Measurements from ENCODE around the gene MTA1. TPM values are rescaled to one million over a fixed set of nuclear protein-coding genes. Genes with fewer than 3 reads are reported as not detected.

The MTA1 gene
- 55.7 to 86.3 TPM (median 79.1 TPM) in 5 replicates for total RNA-seq (2022; extraction: Qiagen RNA extraction)

GRCh38 chr14:105419195-105420091 is at the start of gene MTA1:
TSS of gene MTA1 (plus strand) at chr14:105419827. CDS start at chr14:105420036, 209 bp downstream.

GRCh38 chr14:105398044-105398725 is 21.4 kb upstream of the MTA1 start, which contains the start of gene TEX22:
TSS of gene TEX22 (plus strand) at chr14:105398538. CDS start at chr14:105399341, 803 bp downstream.

DNA sequence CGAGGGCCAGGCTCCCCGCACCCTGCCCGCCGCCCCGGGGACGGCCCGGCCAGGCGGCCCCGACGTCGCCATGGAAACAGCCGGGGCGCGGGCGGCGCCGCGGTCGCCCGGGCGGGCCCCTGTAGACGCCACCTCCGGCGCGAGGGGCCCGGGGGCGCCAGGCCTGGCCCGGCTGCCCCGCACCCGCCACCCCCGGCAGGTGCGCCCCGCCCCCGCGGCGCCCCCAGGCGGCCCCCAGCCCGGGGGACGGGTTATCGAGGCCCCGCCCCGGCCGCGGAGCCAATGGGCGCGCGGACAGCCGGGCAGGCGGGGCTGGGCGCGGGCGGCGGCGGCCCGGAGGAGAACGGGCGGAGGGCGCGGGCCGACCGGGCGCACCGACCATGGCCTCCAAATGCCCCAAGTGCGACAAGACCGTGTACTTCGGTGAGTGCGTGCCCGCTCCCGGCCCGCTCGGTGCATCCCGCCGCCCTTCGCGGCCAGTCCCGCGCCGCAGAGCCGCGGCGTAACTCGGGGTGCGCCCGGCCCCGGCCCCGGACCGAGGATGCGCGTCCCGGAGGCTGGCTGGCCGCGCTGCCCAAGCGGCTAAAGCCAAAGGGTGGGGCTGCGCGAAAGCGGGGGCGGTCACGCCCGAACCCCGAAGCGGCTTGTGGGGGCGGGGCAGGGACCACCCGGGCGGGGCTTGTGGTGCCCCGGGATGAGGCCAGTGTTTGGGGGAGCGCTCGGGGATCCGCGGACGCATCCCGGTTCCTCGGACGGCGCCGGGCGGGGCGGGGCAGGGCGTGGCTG is 55.0 kb downstream of the MTA1 start, which contains the start of gene CRIP2:
Gene CRIP2, plus strand, starts transcription at position 339 of the 786 bp plus-strand sequence. Its CDS starts 42 bp downstream, at position 381.

DNA sequence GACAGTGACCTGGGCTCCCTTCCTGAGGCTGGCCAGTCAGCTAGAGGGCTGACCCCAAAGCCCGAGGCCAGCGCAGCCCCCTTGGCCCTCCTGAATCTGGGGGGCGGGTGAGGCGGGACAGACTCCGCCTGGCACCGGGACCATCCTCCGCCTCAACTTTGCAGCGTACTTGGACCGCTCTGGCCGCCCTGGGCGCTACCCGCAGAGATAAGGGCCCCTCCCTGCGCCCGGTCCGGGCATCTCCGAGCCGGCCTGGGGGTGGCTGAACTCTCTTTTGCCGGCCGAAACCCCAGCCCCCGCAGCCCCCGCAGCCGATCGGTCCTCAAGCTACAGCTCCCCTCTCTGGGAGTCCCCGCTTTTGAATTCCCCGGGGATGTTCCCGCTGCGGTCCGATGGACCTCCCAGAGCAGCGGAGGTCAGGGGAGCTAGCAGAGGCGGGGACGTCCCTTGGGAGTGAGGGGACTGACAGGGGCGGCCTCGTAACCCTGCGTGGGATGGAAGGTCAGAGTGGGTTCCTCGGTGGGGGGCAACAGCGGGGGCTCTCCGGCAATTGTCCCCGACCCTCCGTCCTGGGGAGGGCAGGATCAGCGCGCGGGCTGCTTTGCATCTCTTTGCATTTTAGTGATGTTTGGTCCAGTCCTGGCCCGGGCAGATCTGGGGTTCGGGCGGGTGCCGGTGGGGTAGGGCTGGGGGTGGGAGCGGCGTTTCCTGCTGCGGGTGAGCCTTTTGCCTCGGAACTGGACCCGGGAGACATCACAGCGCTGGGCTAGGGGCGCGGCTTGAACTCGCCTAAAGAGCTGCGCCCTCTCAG is 66.7 kb downstream of the MTA1 start, which contains the start of gene CRIP1:
Gene CRIP1, plus strand, starts transcription at position 724 of the 811 bp plus-strand sequence. CDS start 374 bp downstream, outside the sequence.

DNA sequence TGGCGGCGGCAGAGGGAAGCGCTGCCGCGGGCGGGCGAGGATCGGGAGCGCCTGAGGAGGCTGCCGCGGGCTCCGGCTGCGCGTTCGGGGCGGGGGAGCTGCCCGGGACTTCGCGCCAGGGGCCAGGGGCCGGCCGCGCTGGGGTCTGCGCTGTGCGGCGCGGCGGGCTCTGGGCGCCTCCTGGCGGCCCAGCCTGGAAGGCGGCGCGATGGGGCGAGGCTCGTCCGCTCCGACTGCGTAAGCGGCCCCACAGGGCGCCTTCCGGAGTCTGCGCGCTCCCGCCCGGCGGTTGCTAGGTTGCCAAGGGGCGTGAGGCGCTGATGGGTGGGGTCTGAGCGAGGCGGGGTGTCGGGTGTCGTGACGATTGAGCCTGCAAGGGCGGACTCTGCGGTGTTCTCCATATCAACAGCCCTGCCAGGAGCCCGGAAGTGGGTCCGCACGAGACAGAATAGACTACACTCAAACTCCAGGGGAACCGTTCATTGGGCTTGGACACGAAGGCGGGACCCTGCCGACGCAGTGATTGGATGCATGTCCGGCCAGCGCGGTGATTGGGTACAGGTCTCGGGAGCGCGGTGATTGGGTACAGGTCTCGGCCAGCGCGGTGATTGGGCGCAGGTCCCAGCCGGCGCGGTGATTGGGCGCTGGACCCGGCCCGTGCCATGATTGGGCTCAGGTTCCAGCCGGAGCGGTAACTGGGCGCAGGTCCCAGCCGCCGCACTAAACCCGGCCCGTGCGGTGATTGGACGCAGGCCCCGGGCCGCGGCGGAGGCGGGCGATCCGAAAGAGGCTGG is 71.1 kb downstream of the MTA1 start, which contains the start of gene TEDC1:
Gene TEDC1, plus strand, starts transcription at position 675 of the 794 bp plus-strand sequence. CDS start 130 bp downstream, outside the sequence.

Other genes with a start within 250 kb of the MTA1 start
- 23.7 to 50.5 TPM (median 41.5 TPM) in 5 replicates for gene NUDT14, start 238.5 kb upstream of the MTA1 start, total RNA-seq (2022; extraction: Qiagen RNA extraction)
- gene BTBD6, start 171.3 kb upstream of the MTA1 start, total RNA-seq (2022; extraction: Qiagen RNA extraction): 29.1 to 47.9 TPM (median 41.7 TPM) in 5 replicates
- gene BRF1, start 118.8 kb upstream of the MTA1 start, total RNA-seq (2022; extraction: Qiagen RNA extraction): 23.3 to 30.1 TPM (median 28.2 TPM) in 5 replicates
- 18.1 to 28.8 TPM (median 27.3 TPM) in 5 replicates for gene PACS2, start 105.1 kb upstream of the MTA1 start, total RNA-seq (2022; extraction: Qiagen RNA extraction)
- 0.13 to 0.53 TPM (median 0.16 TPM) in 5 replicates for gene TEX22, start 21.3 kb upstream of the MTA1 start, total RNA-seq (2022; extraction: Qiagen RNA extraction)
- 112 to 211 TPM (median 199 TPM) in 5 replicates for gene CRIP2, start 55.0 kb downstream of the MTA1 start, total RNA-seq (2022; extraction: Qiagen RNA extraction)
- gene CRIP1, start 67.1 kb downstream of the MTA1 start, total RNA-seq (2022; extraction: Qiagen RNA extraction): 1,786 to 1,947 TPM (median 1,895 TPM) in 5 replicates
- 29.4 to 53.0 TPM (median 43.2 TPM) in 5 replicates for gene TEDC1, start 71.4 kb downstream of the MTA1 start, total RNA-seq (2022; extraction: Qiagen RNA extraction)
- 4.7 to 10.8 TPM (median 8.4 TPM) in 5 replicates for gene TMEM121, start 106.8 kb downstream of the MTA1 start, total RNA-seq (2022; extraction: Qiagen RNA extraction)